ENCODE data around the gene TBC1D13. TPM values are rescaled to one million over a fixed set of nuclear protein-coding genes. Genes with fewer than 3 reads are reported as not detected.

Gene TBC1D13
- total RNA-seq (2022; extraction: Qiagen RNA extraction; ENCODE audit: low read depth), result 19.1 to 22.6 TPM (median 21.2 TPM) in 5 replicates

GRCh38 chr9:128786681-128787601, at the start of gene TBC1D13:
Gene TBC1D13, plus strand, starts transcription at chr9:128787253. Its CDS starts 101 bp downstream, at chr9:128787354.

GRCh38 chr9:128771745-128772519, 15.1 kb upstream of the TBC1D13 start, which contains the start of gene ZER1:
Gene ZER1, minus strand, starts transcription at chr9:128771927. Its CDS starts 16,362 bp downstream, at chr9:128755565.

GRCh38 chr9:128818099-128818838, 31.2 kb downstream of the TBC1D13 start, which contains the start of gene ENDOG:
Gene ENDOG, plus strand, starts transcription at chr9:128818500. Its CDS starts 185 bp downstream, at chr9:128818685.

GRCh38 chr9:128829477-128830251, 42.6 kb downstream of the TBC1D13 start, which contains the start of gene SPOUT1:
Gene SPOUT1, minus strand, starts transcription at chr9:128829794. Its CDS starts 14 bp downstream, at chr9:128829780.

Other genes with a start within 250 kb of the TBC1D13 start
- 130 to 158 TPM (median 152 TPM) in 5 replicates for gene SPTAN1, start 234.7 kb upstream of the TBC1D13 start, total RNA-seq (2022; extraction: Qiagen RNA extraction; ENCODE audit: low read depth)
- 94.8 to 144 TPM (median 126 TPM) in 5 replicates for gene DYNC2I2, start 130.4 kb upstream of the TBC1D13 start, total RNA-seq (2022; extraction: Qiagen RNA extraction; ENCODE audit: low read depth)
- gene SET, start 98.0 kb upstream of the TBC1D13 start, total RNA-seq (2022; extraction: Qiagen RNA extraction; ENCODE audit: low read depth), result 434 to 477 TPM (median 439 TPM) in 5 replicates
- gene PKN3, start 84.8 kb upstream of the TBC1D13 start, total RNA-seq (2022; extraction: Qiagen RNA extraction; ENCODE audit: low read depth), result 13.6 to 18.9 TPM (median 15.3 TPM) in 5 replicates
- 66.4 to 91.1 TPM (median 77.5 TPM) in 5 replicates for gene ZDHHC12, start 63.1 kb upstream of the TBC1D13 start, total RNA-seq (2022; extraction: Qiagen RNA extraction; ENCODE audit: low read depth)
- 13.2 to 17.7 TPM (median 15.3 TPM) in 5 replicates for gene ZER1, start 15.3 kb upstream of the TBC1D13 start, total RNA-seq (2022; extraction: Qiagen RNA extraction; ENCODE audit: low read depth)
- 13.9 to 28.9 TPM (median 26.9 TPM) in 5 replicates for gene ENDOG, start 31.2 kb downstream of the TBC1D13 start, total RNA-seq (2022; extraction: Qiagen RNA extraction; ENCODE audit: low read depth)
- 18.9 to 46.7 TPM (median 43.2 TPM) in 5 replicates for gene SPOUT1, start 42.5 kb downstream of the TBC1D13 start, total RNA-seq (2022; extraction: Qiagen RNA extraction; ENCODE audit: low read depth)
- 7.5 to 10.3 TPM (median 8.9 TPM) in 5 replicates for gene KYAT1, start 94.7 kb downstream of the TBC1D13 start, total RNA-seq (2022; extraction: Qiagen RNA extraction; ENCODE audit: low read depth)
- gene LRRC8A, start 94.9 kb downstream of the TBC1D13 start, total RNA-seq (2022; extraction: Qiagen RNA extraction; ENCODE audit: low read depth), result 39.2 to 44.4 TPM (median 44.0 TPM) in 5 replicates
- gene PHYHD1, start 133.7 kb downstream of the TBC1D13 start, total RNA-seq (2022; extraction: Qiagen RNA extraction; ENCODE audit: low read depth), result 0.17 TPM in 1 of 5 replicates, not detected in the others
- 31.6 to 38.3 TPM (median 34.6 TPM) in 5 replicates for gene DOLK, start 160.3 kb downstream of the TBC1D13 start, total RNA-seq (2022; extraction: Qiagen RNA extraction; ENCODE audit: low read depth)
- gene NUP188, start 160.4 kb downstream of the TBC1D13 start, total RNA-seq (2022; extraction: Qiagen RNA extraction; ENCODE audit: low read depth), result 35.1 to 46.4 TPM (median 41.6 TPM) in 5 replicates
- 36.9 to 52.6 TPM (median 49.2 TPM) in 5 replicates for gene SH3GLB2, start 241.1 kb downstream of the TBC1D13 start, total RNA-seq (2022; extraction: Qiagen RNA extraction; ENCODE audit: low read depth)
- 11.6 to 14.8 TPM (median 13.9 TPM) in 5 replicates for gene MIGA2, start 249.4 kb downstream of the TBC1D13 start, total RNA-seq (2022; extraction: Qiagen RNA extraction; ENCODE audit: low read depth)

All from A549 treated with DMSO at 1 μM for 4 hours (cell line).